GM12891 (cell line): Measurements from ENCODE around the gene QRSL1.

Source experiments
- POLR2A ChIP-seq: IDR thresholded peaks from 2 replicates; pipeline ENCODE4 v1.6.1; 2011; ENCODE audit warnings: low read depth, low read length, control low read depth
- POLR2AphosphoS5 ChIP-seq: IDR thresholded peaks from 2 replicates; pipeline ENCODE4 v1.6.1; 2011; ENCODE audit warnings: low read depth, low read length, control low read depth
- TAF1 ChIP-seq: IDR thresholded peaks from 2 replicates; pipeline ENCODE4 v1.6.1; 2011; ENCODE audit warnings: low read depth, low read length, control low read depth

DNA sequence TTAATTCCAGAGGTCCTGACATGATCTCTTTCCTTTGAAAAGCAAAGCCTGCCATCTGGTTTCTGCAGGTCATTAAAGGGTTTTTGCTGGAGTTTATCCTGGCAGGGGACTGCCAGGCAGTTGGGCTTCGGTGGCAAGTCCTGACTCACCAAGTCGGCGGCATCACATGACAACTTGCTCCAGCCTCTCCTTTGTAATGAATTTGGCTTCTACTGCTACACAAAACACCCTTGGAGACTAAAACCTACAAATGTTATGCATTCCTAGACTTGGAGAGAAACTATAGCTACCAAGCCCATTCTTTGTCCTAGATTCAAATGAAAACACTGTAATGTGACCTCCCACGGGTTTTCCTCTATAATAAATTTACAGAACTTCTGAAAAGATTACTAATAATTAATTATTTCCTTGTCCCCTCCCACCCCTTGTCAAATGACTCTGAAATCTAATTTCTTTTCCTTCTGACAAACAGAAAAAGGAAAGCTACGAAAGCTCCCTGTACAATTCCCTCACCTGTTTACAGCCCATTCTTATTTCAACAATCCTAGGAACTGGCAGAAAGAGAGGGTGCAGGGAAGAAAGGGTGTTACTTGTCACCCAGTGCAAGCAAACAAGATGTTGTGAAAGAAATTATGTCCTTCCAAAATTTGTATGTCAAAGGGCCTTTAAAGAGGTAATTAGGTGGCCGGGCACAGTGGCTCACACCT, 62.9 kb downstream of the QRSL1 start:
- TF ChIP-seq POLR2AphosphoS5, result no peak
- no peak for TF ChIP-seq TAF1
- no peak for TF ChIP-seq POLR2A
